ENCODE data around the gene ENG. TPM values are rescaled to one million over a fixed set of nuclear protein-coding genes. Genes with fewer than 3 reads are reported as not detected.

Gene ENG
- polyA plus RNA-seq, 1 experiment: 17.2 TPM

- no peak for TF ChIP-seq CTCF (IDR thresholded peaks at IDR 0.05; ENCODE audit: low read depth, low read length)
- ChIA-PET CTCF (interaction anchor here (0.6 to 1.7 kb wide), 2 partner anchors 75 to 125 kb away, joined by 3 to 5 read pairs; no protein-coding TSS in a partner anchor), POLR2A (interaction anchor here (0.7 kb wide), 1 partner anchor 109 kb away, joined by 3 read pairs; no protein-coding TSS in a partner anchor)
- H3K9me3 ChIP-seq (ENCODE audit: control insufficient read depth, insufficient read depth, low read length): no peaks in the 10 kb centered on the region
- no peak for DNase-seq (ENCODE audit: low read depth, low spot score)
- no peak overlapping the region for H3K4me3 ChIP-seq (ENCODE audit: low read depth, low read length)
- peak overlapping the region; percentile 73 for H3K27ac ChIP-seq (ENCODE audit: low read depth, low read length)
- no peaks in the 10 kb centered on the region for H3K27me3 ChIP-seq (ENCODE audit: control insufficient read depth, insufficient read depth, low read length)
Observed at GRCh38 chr9:127796852-127797370, 57.5 kb downstream of the ENG start.

DNA sequence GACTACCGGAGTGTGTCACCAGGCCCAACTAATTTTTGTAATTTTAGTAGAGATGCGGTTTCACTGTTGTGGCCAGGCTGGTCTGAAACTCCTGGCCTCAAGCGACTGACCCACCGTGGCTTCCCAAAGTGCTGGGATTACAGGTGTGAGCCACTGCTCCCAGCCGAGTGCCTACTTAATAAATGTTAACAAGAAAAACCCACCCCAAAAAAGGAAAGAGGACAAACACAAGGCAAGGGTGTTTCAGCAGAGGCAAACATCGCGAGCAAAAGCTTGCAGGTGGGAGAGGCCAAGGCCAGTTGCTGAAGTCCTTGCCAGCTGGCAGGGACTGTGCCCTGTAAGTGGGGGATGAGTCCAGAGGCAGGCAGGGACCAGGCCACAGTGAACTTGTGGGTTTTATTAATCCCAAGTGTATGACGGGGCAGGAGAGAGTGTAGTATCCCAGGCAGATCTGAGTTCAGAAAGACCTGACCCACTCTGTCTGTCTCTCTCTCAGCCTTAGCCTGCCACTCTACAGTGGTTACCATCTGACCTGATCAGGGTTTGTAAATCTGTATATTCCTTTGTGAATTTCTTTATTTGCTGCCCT, 58.1 kb downstream of the ENG start:
- DNase-seq (ENCODE audit: low read depth, low spot score): no peak
- Histone ChIP-seq H3K4me3 (ENCODE audit: low read depth, low read length) (no peak overlapping the region), H3K9me3 (ENCODE audit: control insufficient read depth, insufficient read depth, low read length) (no peaks in the 10 kb centered on the region), H3K27me3 (ENCODE audit: control insufficient read depth, insufficient read depth, low read length) (no peaks in the 10 kb centered on the region), H3K27ac (ENCODE audit: low read depth, low read length) (peak overlapping the region; percentile 73)
- TF ChIP-seq CTCF (IDR thresholded peaks at IDR 0.05; ENCODE audit: low read depth, low read length): no peak
- POLR2A ChIA-PET: interaction anchor here (0.7 kb wide), 1 partner anchor 110 kb away, joined by 3 read pairs; no protein-coding TSS in a partner anchor
- CTCF ChIA-PET: interaction anchor here (0.6 to 1.7 kb wide), 2 partner anchors 76 to 125 kb away, joined by 3 to 5 read pairs; no protein-coding TSS in a partner anchor

GRCh38 chr9:127794001-127794791, 60.3 kb downstream of the ENG start:
- ChIA-PET CTCF (interaction anchor here (1.9 kb wide), 1 partner anchor 75 kb away, joined by 12 read pairs; no protein-coding TSS in a partner anchor), POLR2A (interaction anchor here (0.6 to 1.0 kb wide), 2 partner anchors 123 to 187 kb away, joined by 3 to 4 read pairs; partner anchors contain the start of gene ST6GALNAC4)

DNA sequence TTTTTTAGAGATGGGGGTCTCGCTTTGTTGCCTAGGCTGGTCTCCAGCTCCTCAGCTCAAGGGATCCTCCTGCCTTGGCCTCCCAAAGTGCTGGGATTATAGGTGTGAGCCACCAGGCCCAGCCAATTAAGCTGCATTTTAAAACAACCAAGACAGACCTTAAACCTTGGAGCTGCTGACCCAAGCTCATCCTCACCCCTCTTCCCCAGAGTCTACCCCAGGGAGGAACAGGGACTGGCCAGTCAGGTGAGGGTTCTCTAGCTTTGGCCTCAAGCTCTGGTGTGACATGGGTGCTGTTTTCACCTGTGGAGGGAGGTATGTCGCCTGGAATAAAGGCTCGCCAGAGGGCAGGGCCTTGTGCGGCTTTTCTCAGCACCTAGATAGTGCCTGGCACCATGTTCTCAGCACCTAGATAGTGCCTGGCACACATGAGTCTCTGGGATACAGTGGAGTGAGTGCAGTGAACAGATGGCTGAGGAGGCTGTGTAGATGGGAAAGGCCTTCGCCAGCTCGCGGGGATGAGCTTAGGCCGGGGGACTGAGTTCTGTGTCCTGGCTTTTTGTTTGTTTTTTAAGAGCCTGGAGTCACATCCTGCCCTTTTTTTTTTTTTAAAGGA, 61.3 kb downstream of the ENG start:
- no peaks in the 10 kb centered on the region for H3K9me3 ChIP-seq (ENCODE audit: control insufficient read depth, insufficient read depth, low read length)
- peak overlapping the region; percentile 78 for H3K27ac ChIP-seq (ENCODE audit: low read depth, low read length)
- DNase-seq (ENCODE audit: low read depth, low spot score): no peak
- no peak for TF ChIP-seq CTCF (IDR thresholded peaks at IDR 0.05; ENCODE audit: low read depth, low read length)
- ChIA-PET CTCF (interaction anchor here (1.0 to 1.9 kb wide), 3 partner anchors 8 to 128 kb away, joined by 4 to 12 read pairs (median 9); no protein-coding TSS in a partner anchor), POLR2A (interaction anchor here (0.5 to 1.8 kb wide), 4 partner anchors 10 to 209 kb away, joined by 4 to 5 read pairs (median 4); no protein-coding TSS in a partner anchor)
- no peaks in the 10 kb centered on the region for H3K27me3 ChIP-seq (ENCODE audit: control insufficient read depth, insufficient read depth, low read length)
- no peak overlapping the region for H3K4me3 ChIP-seq (ENCODE audit: low read depth, low read length)

More at GRCh38 chr9:127794001-127794791, 60.3 kb downstream of the ENG start:
- DNase-seq (ENCODE audit: low read depth, low spot score): no peak
- Histone ChIP-seq H3K9me3 (ENCODE audit: control insufficient read depth, insufficient read depth, low read length) (no peaks in the 10 kb centered on the region), H3K4me3 (ENCODE audit: low read depth, low read length) (no peak overlapping the region), H3K27ac (ENCODE audit: low read depth, low read length) (peak overlapping the region; percentile 42), H3K27me3 (ENCODE audit: control insufficient read depth, insufficient read depth, low read length) (no peaks in the 10 kb centered on the region)
- TF ChIP-seq CTCF (IDR thresholded peaks at IDR 0.05; ENCODE audit: low read depth, low read length): no peak
